Left cardiac atrium (tissue), 4 donors: Measurements from ENCODE around the gene DLK2. TPM values are rescaled to one million over a fixed set of nuclear protein-coding genes. Genes with fewer than 3 reads are reported as not detected.

Source experiments
- ATAC-seq, 2 donors: fragments of 200-7000 bp; cut with Tn5 transposase; one replicate each; pipeline ENCODE4 v1.9.1; 2020; ENCODE audit warnings: mild to moderate bottlenecking in 2 of 2, moderate library complexity in 2 of 2
- DNase-seq: peaks from one replicate; pipeline ENCODE4 v3.0.0-alpha.2; 2020
- intact Hi-C, 2 donors: fragments of 100-400 bp; cut with DNase I; formaldehyde crosslinking; loops; one replicate each; pipeline versions ENCODE4 v1.14.1 to v1.15.1; 2022 to 2023
- microRNA-seq, 2 donors: library from miRNA; unstranded; fragments of <30 nt; microRNA quantifications; one replicate each; pipeline ENCODE4 v1.2.0, GENCODE V29; 2020
- total RNA-seq, 2 donors: library from RNA; stranded (reverse); fragmentation: NEBNext Ultra II Directional; extraction: Animal tissue kit (Norgen Biotek cat#: 25700); gene quantifications; one replicate each; pipeline ENCODE4 v1.2.1, GENCODE V29; 2021
- donor health status: DM: no; HTN: yes; CAD: no.
- donor health status: DM: no; HTN: yes; CAD: no; lungs with severe emphysema.
- donor health status: DM: yes; HTN: yes; CAD: no.
- donor health status: Dilated cardiomyopathy.

Gene DLK2
- total RNA-seq, 2 donors from 2014 or later, result 0.68 TPM; not detected in 1

DNA sequence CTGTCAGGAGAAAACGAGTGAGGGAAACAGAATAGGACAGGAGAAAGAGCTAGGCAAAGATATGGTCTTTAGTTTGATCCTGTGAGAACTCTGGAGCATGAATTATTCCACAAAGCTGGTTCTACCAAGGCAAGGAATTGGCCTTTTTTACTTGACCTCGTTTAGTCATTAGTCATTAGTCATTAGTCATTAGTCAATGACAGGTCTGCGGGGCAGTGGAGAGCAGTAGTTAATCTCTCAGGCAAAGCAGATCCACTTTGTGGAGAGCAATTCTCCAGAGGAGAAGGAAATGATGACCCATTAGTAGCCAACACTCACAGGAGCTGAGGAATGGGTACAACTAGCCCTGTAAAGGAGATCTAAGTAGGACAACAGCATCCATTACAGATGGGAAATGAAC lies 50.0 kb downstream of the DLK2 start:
- DNase-seq (no peak), ATAC-seq (no peak)
- intact Hi-C loops, result no loop called here

DNA sequence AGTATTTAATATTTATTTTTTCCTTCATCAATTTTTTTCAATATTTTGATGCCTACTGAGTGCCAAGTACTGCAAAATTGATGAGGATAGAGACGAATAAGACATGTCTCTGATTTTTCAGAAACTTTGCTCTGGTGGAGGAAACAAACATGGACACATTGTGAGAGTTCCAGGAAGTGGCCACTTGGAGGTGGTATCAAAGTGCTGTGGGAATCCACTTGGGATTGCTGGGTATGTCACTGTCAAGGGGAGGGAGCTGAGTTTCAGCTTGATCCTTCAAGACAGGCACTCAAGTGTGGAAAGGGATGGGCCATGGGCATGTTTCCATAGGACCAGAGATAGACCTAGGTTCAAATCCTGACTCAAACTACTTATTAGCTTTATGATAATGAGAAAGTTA lies 52.5 kb downstream of the DLK2 start:
- intact Hi-C loops, result no loop called here
- no peak for ATAC-seq
- DNase-seq, result no peak

DNA sequence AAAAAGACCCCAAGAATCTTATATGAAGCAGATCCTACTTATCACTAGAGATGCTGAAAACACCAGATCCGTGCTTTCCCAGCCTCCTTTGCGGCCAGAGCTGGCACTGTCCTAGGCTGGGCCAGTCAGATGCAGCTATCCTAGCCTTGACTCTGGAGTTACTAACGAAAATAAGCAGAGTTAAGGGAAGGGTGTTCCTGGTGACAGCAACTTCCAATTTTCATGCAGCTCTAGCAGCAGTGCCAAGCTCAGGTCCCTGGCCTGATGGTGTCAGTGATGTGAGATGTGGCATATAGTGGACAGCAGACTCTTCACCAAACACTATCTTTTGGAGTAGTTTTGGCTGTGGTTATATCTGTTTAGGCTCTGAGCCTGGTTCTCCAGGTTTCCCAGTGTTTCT lies 53.6 kb downstream of the DLK2 start:
- intact Hi-C loops, result no loop called here
- ATAC-seq (peak; percentile 72 to 86), DNase-seq (no peak)

Small RNA genes lying within 50 kb of the gene (microRNA-seq; reads per million reads assigned to microRNA genes)
- gene MIR6780B, result 0 to 0.40 reads per million in 2 donors

Other genes starting within 250 kb of the DLK2 start
- 10 to 100 TPM; 22.7 to 35.4 TPM for gene DNPH1, start 226.1 kb downstream of the DLK2 start, total RNA-seq
- gene TTBK1, start 212.1 kb downstream of the DLK2 start, total RNA-seq, result under 1 TPM; 0.13 to 0.24 TPM
- not detected for gene SLC22A7, start 157.3 kb downstream of the DLK2 start, total RNA-seq
- gene CRIP3, start 146.7 kb downstream of the DLK2 start, total RNA-seq, result 1 to 10 TPM in 1 of 2 donors, under 1 TPM in 1; 0.85 to 1.5 TPM
- gene ZNF318, start 85.9 kb downstream of the DLK2 start, total RNA-seq, result 10 to 100 TPM in 1 of 2 donors, 1 to 10 TPM in 1; 9.8 to 10.0 TPM
- gene ABCC10, start 28.0 kb downstream of the DLK2 start, total RNA-seq, result 10 to 100 TPM; 12.5 to 13.7 TPM
- 10 to 100 TPM; 17.4 to 18.3 TPM for gene TJAP1, start 22.0 kb upstream of the DLK2 start, total RNA-seq
- gene LRRC73, start 54.8 kb upstream of the DLK2 start, total RNA-seq, result 1 to 10 TPM in 1 of 2 donors, under 1 TPM in 1; 0.50 to 1.2 TPM
- gene YIPF3, start 61.4 kb upstream of the DLK2 start, total RNA-seq, result 10 to 100 TPM; 64.4 to 73.5 TPM
- 10 to 100 TPM; 17.8 to 28.3 TPM for gene POLR1C, start 61.5 kb upstream of the DLK2 start, total RNA-seq
- 10 to 100 TPM; 13.3 to 19.9 TPM for gene XPO5, start 120.5 kb upstream of the DLK2 start, total RNA-seq
- 1 to 10 TPM; 7.0 to 8.1 TPM for gene POLH, start 120.6 kb upstream of the DLK2 start, total RNA-seq
- 10 to 100 TPM; 24.2 to 31.9 TPM for gene GTPBP2, start 173.7 kb upstream of the DLK2 start, total RNA-seq
- 10 to 100 TPM; 21.4 to 32.3 TPM for gene MAD2L1BP, start 180.3 kb upstream of the DLK2 start, total RNA-seq
- gene RSPH9, start 189.5 kb upstream of the DLK2 start, total RNA-seq, result under 1 TPM; 0.21 to 0.24 TPM
- 10 to 100 TPM; 34.8 to 36.5 TPM for gene MRPS18A, start 232.2 kb upstream of the DLK2 start, total RNA-seq